ENCODE results near the gene CALR3.
"Not testable (repeated sequence)": the region's sequence is repeated elsewhere in the genome, so short reads cannot be mapped to it uniquely, and the experiment has no call there.

The CALR3 gene

GRCh38 chr19:16522559-16523377 is 26.8 kb upstream of the CALR3 start:
- no peak for DNase-seq

GRCh38 chr19:16521715-16522289 is 25.8 kb upstream of the CALR3 start:
- no peak for DNase-seq

GRCh38 chr19:16520986-16521624 is 25.1 kb upstream of the CALR3 start:
- DNase-seq = no peak

GRCh38 chr19:16520074-16520973 is 24.4 kb upstream of the CALR3 start:
- no peak for DNase-seq

- no peak for DNase-seq
Measured at GRCh38 chr19:16519230-16519687, 23.3 kb upstream of the CALR3 start.

- no peak for DNase-seq
Measured at GRCh38 chr19:16518483-16519229, 22.7 kb upstream of the CALR3 start.

GRCh38 chr19:16518061-16518460 is 22.1 kb upstream of the CALR3 start:
- no peak for DNase-seq

GRCh38 chr19:16516923-16517610 is 21.1 kb upstream of the CALR3 start:
- DNase-seq = no peak

- DNase-seq = no peak
Measured at GRCh38 chr19:16516381-16516780, 20.4 kb upstream of the CALR3 start.

- no peak for DNase-seq
Measured at GRCh38 chr19:16514383-16515019, 18.5 kb upstream of the CALR3 start.

GRCh38 chr19:16512611-16513010 is 16.6 kb upstream of the CALR3 start:
- not testable (repeated sequence) for DNase-seq

GRCh38 chr19:16509141-16510061 is 13.4 kb upstream of the CALR3 start:
- no peak for DNase-seq

- no peak for DNase-seq
Measured at GRCh38 chr19:16508546-16508945, 12.6 kb upstream of the CALR3 start.

GRCh38 chr19:16506961-16507360 is 11.0 kb upstream of the CALR3 start:
- no peak for DNase-seq

GRCh38 chr19:16506161-16506560 is 10.2 kb upstream of the CALR3 start:
- not testable (repeated sequence) for DNase-seq

GRCh38 chr19:16504271-16504670 is 8.3 kb upstream of the CALR3 start:
- no peak for DNase-seq

- DNase-seq = no peak
Measured at GRCh38 chr19:16497837-16498236, 1.9 kb upstream of the CALR3 start.

GRCh38 chr19:16497042-16497441 is 1.1 kb upstream of the CALR3 start:
- DNase-seq = no peak

- DNase-seq = no peak
Measured at GRCh38 chr19:16496613-16496983, 631 bp upstream of the CALR3 start.

GRCh38 chr19:16486476-16486875 is 9.5 kb downstream of the CALR3 start:
- DNase-seq = not testable (repeated sequence)

All from CD4-positive, alpha-beta T cell treated with Interleukin-15 for 1 hour (primary cell).